WTC11 (cell line): ENCODE data around the gene TMEM221.

ENCODE experiments used
- CTCF ChIP-seq: fragments of 200-600 bp; IDR thresholded peaks from 2 replicates; pipeline ENCODE4 v1.8.0; 2022; ENCODE audit warnings: antibody characterized with exemption
- ESRRA ChIP-seq: sonication (generic); formaldehyde crosslinking; IDR thresholded peaks from 2 replicates; pipeline ENCODE4 v1.8.1; 2022; ENCODE audit warnings: mild to moderate bottlenecking, missing genetic modification reagents, borderline replicate concordance
- MAX ChIP-seq: sonication (generic); formaldehyde crosslinking; IDR thresholded peaks from 2 replicates; pipeline ENCODE4 v1.8.0; 2022; ENCODE audit warnings: mild to moderate bottlenecking, missing genetic modification reagents
- NR3C1 ChIP-seq: sonication (generic); formaldehyde crosslinking; conservative IDR thresholded peaks from 2 replicates; pipeline ENCODE4 v1.8.1; 2023; ENCODE audit warnings: low read depth, mild to moderate bottlenecking, missing genetic modification reagents
- ZNF512 ChIP-seq: sonication (generic); formaldehyde crosslinking; IDR thresholded peaks from 2 replicates; pipeline ENCODE4 v1.8.1; 2022; ENCODE audit warnings: missing genetic modification reagents, borderline replicate concordance
- TF ChIP-seq, protein P1 (sequence below): sonication (generic); formaldehyde crosslinking; IDR thresholded peaks from 2 replicates; pipeline ENCODE4 v1.8.0; 2022; ENCODE audit warnings: mild to moderate bottlenecking, missing genetic modification reagents
- TF ChIP-seq, protein P2 (sequence below): sonication (generic); formaldehyde crosslinking; IDR thresholded peaks from 2 replicates; pipeline ENCODE4 v1.8.1; 2023; ENCODE audit warnings: mild to moderate bottlenecking, missing genetic modification reagents, moderate library complexity

- TF ChIP-seq CTCF, result no peak
- TF ChIP-seq ZNF512, result no peak
- TF ChIP-seq, protein P1, sequence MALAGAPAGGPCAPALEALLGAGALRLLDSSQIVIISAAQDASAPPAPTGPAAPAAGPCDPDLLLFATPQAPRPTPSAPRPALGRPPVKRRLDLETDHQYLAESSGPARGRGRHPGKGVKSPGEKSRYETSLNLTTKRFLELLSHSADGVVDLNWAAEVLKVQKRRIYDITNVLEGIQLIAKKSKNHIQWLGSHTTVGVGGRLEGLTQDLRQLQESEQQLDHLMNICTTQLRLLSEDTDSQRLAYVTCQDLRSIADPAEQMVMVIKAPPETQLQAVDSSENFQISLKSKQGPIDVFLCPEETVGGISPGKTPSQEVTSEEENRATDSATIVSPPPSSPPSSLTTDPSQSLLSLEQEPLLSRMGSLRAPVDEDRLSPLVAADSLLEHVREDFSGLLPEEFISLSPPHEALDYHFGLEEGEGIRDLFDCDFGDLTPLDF (CRISPR knock-in tag), result no peak
- no peak for TF ChIP-seq MAX (CRISPR knock-in tag)
- no peak for TF ChIP-seq ESRRA (CRISPR knock-in tag)
- TF ChIP-seq, protein P2, sequence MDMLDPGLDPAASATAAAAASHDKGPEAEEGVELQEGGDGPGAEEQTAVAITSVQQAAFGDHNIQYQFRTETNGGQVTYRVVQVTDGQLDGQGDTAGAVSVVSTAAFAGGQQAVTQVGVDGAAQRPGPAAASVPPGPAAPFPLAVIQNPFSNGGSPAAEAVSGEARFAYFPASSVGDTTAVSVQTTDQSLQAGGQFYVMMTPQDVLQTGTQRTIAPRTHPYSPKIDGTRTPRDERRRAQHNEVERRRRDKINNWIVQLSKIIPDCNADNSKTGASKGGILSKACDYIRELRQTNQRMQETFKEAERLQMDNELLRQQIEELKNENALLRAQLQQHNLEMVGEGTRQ (CRISPR knock-in tag), result no peak
- TF ChIP-seq NR3C1 (CRISPR knock-in tag), result no peak
Measured at GRCh38 chr19:17447704-17448130, 751 bp downstream of the TMEM221 start.
